ENCODE data around the gene SH2B3. TPM values are rescaled to one million over a fixed set of nuclear protein-coding genes. Genes with fewer than 3 reads are reported as not detected.

The SH2B3 gene
- total and polyA plus RNA-seq, 2 donors from 2014 or later = 7.3 to 35.0 TPM

DNA sequence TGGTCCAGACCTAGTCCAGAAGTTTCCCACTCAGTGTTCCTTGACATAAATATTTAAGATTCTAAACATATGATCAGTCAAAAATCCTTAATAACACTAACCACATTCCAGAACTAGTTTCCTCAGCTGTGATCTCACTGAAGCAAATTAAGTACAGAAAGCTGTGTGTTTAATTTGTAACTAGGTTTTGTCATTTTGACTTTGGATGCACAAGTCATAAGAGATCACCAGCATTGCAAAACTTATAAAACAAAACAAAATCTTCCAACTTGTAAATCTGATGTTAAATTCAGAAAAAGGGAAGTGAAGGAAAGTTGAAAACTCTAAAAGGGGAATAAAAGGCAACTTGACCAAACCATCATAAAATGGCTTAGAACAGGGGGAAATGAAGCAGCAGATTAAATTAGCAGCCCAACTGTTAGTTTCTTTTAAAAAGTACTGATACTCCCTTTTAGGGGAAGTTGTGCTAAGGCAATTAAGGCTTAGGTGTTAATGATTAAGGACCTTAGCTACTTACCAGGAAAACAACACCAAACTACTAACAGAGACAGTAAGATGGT, 56.6 kb downstream of the SH2B3 start:
- H3K4me1 ChIP-seq (ENCODE audit: control insufficient read depth in 2 of 3, insufficient read depth in 2 of 3, low read depth in 1 of 3, low read length in 3 of 3) = peaks cover 3 to 16% (median 4%) of the 10 kb centered on the region in 3 donors
- H3K4me3 ChIP-seq (ENCODE audit: low read length in 3 of 3) = no peak overlapping the region
- FAIRE-seq = peak; percentile 78
- intact Hi-C loops (cut with DNase I) = no loop called here
- no peaks in the 10 kb centered on the region for H3K27me3 ChIP-seq (ENCODE audit: control insufficient read depth, insufficient read depth, low read length)
- TF ChIP-seq, protein P1, sequence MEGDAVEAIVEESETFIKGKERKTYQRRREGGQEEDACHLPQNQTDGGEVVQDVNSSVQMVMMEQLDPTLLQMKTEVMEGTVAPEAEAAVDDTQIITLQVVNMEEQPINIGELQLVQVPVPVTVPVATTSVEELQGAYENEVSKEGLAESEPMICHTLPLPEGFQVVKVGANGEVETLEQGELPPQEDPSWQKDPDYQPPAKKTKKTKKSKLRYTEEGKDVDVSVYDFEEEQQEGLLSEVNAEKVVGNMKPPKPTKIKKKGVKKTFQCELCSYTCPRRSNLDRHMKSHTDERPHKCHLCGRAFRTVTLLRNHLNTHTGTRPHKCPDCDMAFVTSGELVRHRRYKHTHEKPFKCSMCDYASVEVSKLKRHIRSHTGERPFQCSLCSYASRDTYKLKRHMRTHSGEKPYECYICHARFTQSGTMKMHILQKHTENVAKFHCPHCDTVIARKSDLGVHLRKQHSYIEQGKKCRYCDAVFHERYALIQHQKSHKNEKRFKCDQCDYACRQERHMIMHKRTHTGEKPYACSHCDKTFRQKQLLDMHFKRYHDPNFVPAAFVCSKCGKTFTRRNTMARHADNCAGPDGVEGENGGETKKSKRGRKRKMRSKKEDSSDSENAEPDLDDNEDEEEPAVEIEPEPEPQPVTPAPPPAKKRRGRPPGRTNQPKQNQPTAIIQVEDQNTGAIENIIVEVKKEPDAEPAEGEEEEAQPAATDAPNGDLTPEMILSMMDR (IDR thresholded peaks at IDR 0.05; ENCODE audit: borderline replicate concordance, extremely low read depth, insufficient read depth) = no peak
- DNase-seq = peak in 2 of 5 donors; percentile 37 to 46
- peaks cover 0 to 5% (median 2%) of the 10 kb centered on the region in 3 donors for H3K36me3 ChIP-seq (ENCODE audit: control insufficient read depth in 2 of 3, insufficient read depth in 3 of 3, low read length in 3 of 3)
- H3K9ac ChIP-seq (ENCODE audit: low read length in 3 of 3) = peak overlapping the region in 1 of 3 donors; percentile 3
- peak overlapping the region; percentile 69 to 78 for H3K27ac ChIP-seq (ENCODE audit: low read depth in 2 of 2, low read length in 2 of 2)
- H3K9me3 ChIP-seq (ENCODE audit: control insufficient read depth in 2 of 3, insufficient read depth in 1 of 3, low read length in 3 of 3) = no peaks in the 10 kb centered on the region

DNA sequence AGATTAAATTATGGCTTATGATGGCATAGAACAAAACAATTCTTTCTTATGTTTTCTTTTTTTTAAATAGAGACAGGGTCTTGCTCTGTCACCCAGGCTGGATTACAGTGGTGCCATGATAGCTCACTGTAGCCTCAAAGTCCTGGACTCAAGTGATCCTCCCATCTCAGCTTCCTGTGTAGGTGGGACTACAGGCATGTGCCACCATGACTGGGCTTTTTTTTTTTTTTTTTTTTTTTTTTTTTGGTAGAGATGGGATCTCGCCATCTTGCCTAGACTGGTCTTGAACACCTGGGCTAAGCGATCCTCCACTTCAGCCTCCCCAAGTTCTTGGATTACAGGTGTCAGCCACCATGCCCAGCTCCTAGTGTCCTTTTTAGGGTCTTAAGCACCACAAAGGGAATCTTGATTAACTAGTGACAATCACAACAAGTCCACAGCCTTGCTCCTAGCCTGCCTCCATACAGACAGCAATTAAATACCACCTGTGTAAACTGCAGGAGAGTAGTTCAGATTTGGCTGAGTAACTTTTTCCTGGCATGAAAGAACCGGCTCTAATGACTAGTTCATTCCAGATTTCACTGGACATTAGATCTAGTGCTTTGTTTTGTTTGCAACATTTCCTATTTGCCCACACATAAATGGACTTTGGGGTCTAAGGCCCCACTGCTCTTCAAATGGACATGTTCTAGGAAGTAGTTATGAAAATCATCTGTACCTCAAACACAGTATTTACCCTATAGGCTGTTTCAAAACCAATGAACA, 61.6 kb downstream of the SH2B3 start:
- H3K27ac ChIP-seq (ENCODE audit: low read depth in 2 of 2, low read length in 2 of 2) = peak overlapping the region in 1 of 2 donors; percentile 2

GRCh38 chr12:111467857-111468241, 62.1 kb downstream of the SH2B3 start:
- H3K4me1 ChIP-seq (ENCODE audit: control insufficient read depth in 2 of 3, insufficient read depth in 2 of 3, low read depth in 1 of 3, low read length in 3 of 3) = peaks cover 5 to 26% (median 6%) of the 10 kb centered on the region in 3 donors
- DNase-seq (no peak), FAIRE-seq (no peak)
- H3K27me3 ChIP-seq (ENCODE audit: control insufficient read depth, insufficient read depth, low read length) = no peaks in the 10 kb centered on the region
- TF ChIP-seq, protein P1 (IDR thresholded peaks at IDR 0.05; ENCODE audit: borderline replicate concordance, extremely low read depth, insufficient read depth) = no peak
- intact Hi-C loops (cut with DNase I) = no loop called here
- H3K9me3 ChIP-seq (ENCODE audit: control insufficient read depth in 2 of 3, insufficient read depth in 1 of 3, low read length in 3 of 3) = no peaks in the 10 kb centered on the region
- H3K9ac ChIP-seq (ENCODE audit: low read length in 3 of 3) = no peak overlapping the region
- H3K4me3 ChIP-seq (ENCODE audit: low read length in 3 of 3) = no peak overlapping the region
- peaks cover 4 to 16% (median 7%) of the 10 kb centered on the region in 3 donors for H3K36me3 ChIP-seq (ENCODE audit: control insufficient read depth in 2 of 3, insufficient read depth in 3 of 3, low read length in 3 of 3)
- H3K27ac ChIP-seq (ENCODE audit: low read depth in 2 of 2, low read length in 2 of 2) = peak overlapping the region in 1 of 2 donors; percentile 2

More for the DNA sequence above, 61.6 kb downstream of the SH2B3 start:
- no peak for FAIRE-seq
- TF ChIP-seq, protein P1 (IDR thresholded peaks at IDR 0.05; ENCODE audit: borderline replicate concordance, extremely low read depth, insufficient read depth) = no peak
- Histone ChIP-seq H3K9me3 (ENCODE audit: control insufficient read depth in 2 of 3, insufficient read depth in 1 of 3, low read length in 3 of 3) (no peaks in the 10 kb centered on the region), H3K4me3 (ENCODE audit: low read length in 3 of 3) (no peak overlapping the region), H3K27me3 (ENCODE audit: control insufficient read depth, insufficient read depth, low read length) (no peaks in the 10 kb centered on the region), H3K4me1 (ENCODE audit: control insufficient read depth in 2 of 3, insufficient read depth in 2 of 3, low read depth in 1 of 3, low read length in 3 of 3) (peaks cover 5 to 29% (median 9%) of the 10 kb centered on the region in 3 donors), H3K9ac (ENCODE audit: low read length in 3 of 3) (no peak overlapping the region), H3K36me3 (ENCODE audit: control insufficient read depth in 2 of 3, insufficient read depth in 3 of 3, low read length in 3 of 3) (peaks cover 4 to 16% (median 7%) of the 10 kb centered on the region in 3 donors)
- intact Hi-C loops (cut with DNase I) = no loop called here
- peak in 2 of 5 donors; percentile 34 to 36 for DNase-seq
